HepG2 (cell line): ENCODE results near the gene MEMO1. TPM values are rescaled to one million over a fixed set of nuclear protein-coding genes. Genes with fewer than 3 reads are reported as not detected.
"Not testable (repeated sequence)": the region's sequence is repeated elsewhere in the genome, so short reads cannot be mapped to it uniquely, and the experiment has no call there.

Experiments used
- ATAC-seq: fragments of 200-7000 bp; cut with Tn5 transposase; 3 replicates; pipeline ENCODE4 v1.9.1; 2020; ENCODE audit warnings: mild to moderate bottlenecking, moderate library complexity
- BruUV-seq: library from RNA; stranded (reverse); fragments of 400-500 nt; replicated peaks from 2 replicates; lab custom pipeline; 2021; lab: Mats Ljungman, UMichigan
- CTCF ChIA-PET: fragments of 300-600 bp; formaldehyde crosslinking; extraction: SDS; loops from one replicate; lab custom pipeline; 2021; ENCODE audit warnings: low total read pairs, inconsistent platforms, low intra/inter-chr PET ratio; lab: Yijun Ruan, JAX
- POLR2A ChIA-PET: fragments of 350-600 bp; sonication (Branson Sonifier 250); formaldehyde crosslinking; loops from one replicate; lab custom pipeline; 2020; ENCODE audit warnings: antibody characterized with exemption, inconsistent platforms; lab: Yijun Ruan, JAX
- DNase-seq: peaks from one replicate; pipeline ENCODE4 v3.0.0-alpha.2; 2015; ENCODE audit warnings: low spot score
- FAIRE-seq: peaks from 3 replicates; lab custom pipeline; 2011; peaks lifted over from hg19 to GRCh38; lab: Jason Lieb, UNC
- H2AFZ ChIP-seq: one replicate; pipeline ENCODE4 v1.6.1; 2011; ENCODE audit warnings: low read length, inconsistent platforms
- H3K27ac ChIP-seq: fragments of 300-600 bp; 3 replicates; pipeline ENCODE4 v1.8.0; 2011; ENCODE audit warnings: mixed run types, mild to moderate bottlenecking, mixed read lengths, low read length, inconsistent platforms; ENCODE audit not compliant: insufficient read depth; ENCODE audit errors: extremely low read length
- H3K27me3 ChIP-seq, 2 experiments: fragments of 200-600 bp in 1 of 2; 2 replicates in 1 of 2; 3 replicates in 1 of 2; pipeline versions ENCODE4 v1.6.0 to v1.8.0; 2011; ENCODE audit warnings: low read length in 2 of 2, mild to moderate bottlenecking in 2 of 2, moderate library complexity in 2 of 2, inconsistent platforms in 1 of 2; ENCODE audit not compliant: insufficient read depth in 2 of 2, control insufficient read depth in 1 of 2
- H3K36me3 ChIP-seq, 2 experiments: fragments of 200-600 bp in 1 of 2; replicated peaks in 1 of 2; 2 replicates in 1 of 2; 3 replicates in 1 of 2; pipeline versions ENCODE4 v1.5.1 to v1.8.0; 2011; ENCODE audit warnings: low read length in 2 of 2, inconsistent platforms in 1 of 2; ENCODE audit not compliant: insufficient read depth in 2 of 2, control insufficient read depth in 1 of 2
- H3K4me1 ChIP-seq: 2 replicates; pipeline ENCODE4 v1.5.1; 2012; ENCODE audit warnings: low read length, inconsistent platforms; ENCODE audit not compliant: insufficient read depth
- H3K4me2 ChIP-seq: 2 replicates; pipeline ENCODE4 v1.6.0; 2011; ENCODE audit warnings: low read depth, low read length, inconsistent platforms
- H3K4me3 ChIP-seq, 3 experiments: fragments of 200-600 bp in 1 of 3; sonication (generic), shearing (Covaris generic) in 1 of 3; replicated peaks in 1 of 3; 2 replicates each; pipeline ENCODE4 v1.5.1; 2011 to 2016; ENCODE audit warnings: low read length in 3 of 3, inconsistent platforms in 2 of 3, low read depth in 2 of 3, mild to moderate bottlenecking in 2 of 3, control low read depth in 1 of 3, mixed read lengths in 1 of 3; ENCODE audit not compliant: insufficient read depth in 1 of 3
- H3K79me2 ChIP-seq: one replicate; pipeline ENCODE4 v1.6.1; 2011; ENCODE audit warnings: low read length, inconsistent platforms; ENCODE audit not compliant: insufficient read depth
- H3K9ac ChIP-seq: 2 replicates; pipeline ENCODE4 v1.6.0; 2011; ENCODE audit warnings: mild to moderate bottlenecking, low read depth, low read length, inconsistent platforms; ENCODE audit not compliant: insufficient read depth
- H3K9me3 ChIP-seq: 2 replicates; pipeline ENCODE4 v1.5.1; 2012; ENCODE audit warnings: mild to moderate bottlenecking, low read length
- H4K20me1 ChIP-seq: 2 replicates; pipeline ENCODE4 v1.6.0; 2011; ENCODE audit warnings: inconsistent platforms, mild to moderate bottlenecking, low read length, moderate library complexity; ENCODE audit not compliant: insufficient read depth
- CHD4 ChIP-seq: fragments of 200-600 bp; sonication (generic); IDR thresholded peaks from 2 replicates; pipeline ENCODE4 v1.7.0; 2017; ENCODE audit warnings: mild to moderate bottlenecking, low read length, borderline replicate concordance
- DPF2 ChIP-seq: sonication (generic); formaldehyde crosslinking; IDR thresholded peaks from 2 replicates; pipeline ENCODE4 v1.4.0; 2020; ENCODE audit warnings: mild to moderate bottlenecking, low read depth, missing genetic modification reagents, borderline replicate concordance
- KAT2B ChIP-seq: fragments of 150-350 bp; IDR thresholded peaks from 2 replicates; pipeline ENCODE4 v1.6.1; 2014; ENCODE audit warnings: low read depth, low read length, borderline replicate concordance
- POLR2AphosphoS2 ChIP-seq: IDR thresholded peaks from 2 replicates; pipeline ENCODE4 v1.6.1; 2011; ENCODE audit warnings: low read depth, low read length, improper control_type of control experiment
- SUZ12 ChIP-seq: fragments of 150-350 bp; IDR thresholded peaks from 2 replicates; pipeline ENCODE4 v1.6.1; 2014; ENCODE audit warnings: low read depth, low read length
- WGBS: methylation state at CpG from one replicate; pipeline ENCODE4 v1.1.6; 2017; ENCODE audit warnings: low lambda C conversion rate; 5-methylcytosine and 5-hydroxymethylcytosine counted together
- in situ Hi-C: cut with HindIII; loops from 2 replicates; pipeline ENCODE4 v1.10.0; 2017; ENCODE audit warnings: low pct_unique_long_range_greater_than_20kb; ENCODE audit not compliant: extremely low pct_ligation_motif_present
- intact Hi-C: fragments of 100-400 bp; cut with micrococcal nuclease; formaldehyde crosslinking; loops from one replicate; pipeline ENCODE4 v1.10.0; 2022; ENCODE audit not compliant: unreplicated experiment
- polyA plus RNA-seq, 8 experiments: library from polyadenylated mRNA; depleted of rRNA in 3 of 8; stranded (reverse) in 7 of 8; unstranded in 1 of 8; fragments of >200 nt; fragmentation: Illumina TruSeq in 4 of 8; extraction: Trizol in 4 of 8; gene quantifications; 2 replicates each; pipeline versions ENCODE4 v1.2.1 to v1.2.3, GENCODE V29; 2011 to 2016; ENCODE audit warnings: low read depth in 4 of 8, missing spikeins in 1 of 8, mixed read lengths in 1 of 8; ENCODE audit not compliant: insufficient read depth in 1 of 8
- total RNA-seq, 5 experiments: library from RNA; depleted of rRNA; stranded (reverse); fragments of >200 nt; fragmentation: Illumina TruSeq; extraction: Trizol; gene quantifications; 2 replicates each; pipeline ENCODE4 v1.2.3, GENCODE V29; 2016; ENCODE audit warnings: low read depth in 1 of 5

MEMO1 gene
- total and polyA plus RNA-seq, 2 of the 13 experiments (the other 11 are each of a cell fraction or from before 2014, with no cell fraction given), result 69.8 to 81.6 TPM

GRCh38 chr2:32039447-32040219, 28.8 kb upstream of the MEMO1 start, which contains the start of gene DPY30 (continued):
- no peak for TF ChIP-seq POLR2AphosphoS2
- no peak for TF ChIP-seq DPF2 (CRISPR knock-in tag)
- TF ChIP-seq CHD4, result no peak
- TF ChIP-seq SUZ12, result no peak
- TF ChIP-seq KAT2B, result no peak

GRCh38 chr2:32034198-32034887, 23.5 kb upstream of the MEMO1 start:
- H3K27ac ChIP-seq, intact Hi-C loops, H3K9ac ChIP-seq, H3K27me3 ChIP-seq, H2AFZ ChIP-seq, H4K20me1 ChIP-seq, BruUV-seq, H3K4me3 ChIP-seq, ATAC-seq, FAIRE-seq, in situ Hi-C loops, H3K4me2 ChIP-seq, CTCF ChIA-PET, H3K4me1 ChIP-seq, DNase-seq, H3K9me3 ChIP-seq, POLR2A ChIA-PET: not testable (repeated sequence)
- Histone ChIP-seq H3K79me2 (peaks cover 22% of the 10 kb centered on the region), H3K36me3 (peaks cover 4 to 14% of the 10 kb centered on the region in 2 experiments; a peak in 4 of 5 replicates)
- 97% methylated on average over 8 of the region's 8 CpGs for WGBS
